ENCODE data around the gene CDC42BPB. TPM values are rescaled to one million over a fixed set of nuclear protein-coding genes. Genes with fewer than 3 reads are reported as not detected.

CDC42BPB gene
- total RNA-seq, 2 experiments from 2014 or later = 2.0 to 2.5 TPM

GRCh38 chr14:103023881-103024473 lies 33.4 kb downstream of the CDC42BPB start:
- no peaks in the 10 kb centered on the region for H3K4me1 Mint-ChIP-seq
- DNase-seq = no peak
- no peaks in the 10 kb centered on the region for H3K36me3 Mint-ChIP-seq
- H3K4me3 Mint-ChIP-seq = no peak overlapping the region
- H3K9me3 Mint-ChIP-seq = no peaks in the 10 kb centered on the region
- no peak overlapping the region for H3K27ac Mint-ChIP-seq
- peaks cover 17% of the 10 kb centered on the region for H3K27me3 Mint-ChIP-seq

GRCh38 chr14:103022685-103023044 lies 34.7 kb downstream of the CDC42BPB start:
- no peak for DNase-seq
- Mint-ChIP-seq H3K27ac (no peak overlapping the region), H3K9me3 (no peaks in the 10 kb centered on the region), H3K4me3 (no peak overlapping the region), H3K27me3 (peaks cover 17% of the 10 kb centered on the region), H3K36me3 (no peaks in the 10 kb centered on the region), H3K4me1 (no peaks in the 10 kb centered on the region)

DNA sequence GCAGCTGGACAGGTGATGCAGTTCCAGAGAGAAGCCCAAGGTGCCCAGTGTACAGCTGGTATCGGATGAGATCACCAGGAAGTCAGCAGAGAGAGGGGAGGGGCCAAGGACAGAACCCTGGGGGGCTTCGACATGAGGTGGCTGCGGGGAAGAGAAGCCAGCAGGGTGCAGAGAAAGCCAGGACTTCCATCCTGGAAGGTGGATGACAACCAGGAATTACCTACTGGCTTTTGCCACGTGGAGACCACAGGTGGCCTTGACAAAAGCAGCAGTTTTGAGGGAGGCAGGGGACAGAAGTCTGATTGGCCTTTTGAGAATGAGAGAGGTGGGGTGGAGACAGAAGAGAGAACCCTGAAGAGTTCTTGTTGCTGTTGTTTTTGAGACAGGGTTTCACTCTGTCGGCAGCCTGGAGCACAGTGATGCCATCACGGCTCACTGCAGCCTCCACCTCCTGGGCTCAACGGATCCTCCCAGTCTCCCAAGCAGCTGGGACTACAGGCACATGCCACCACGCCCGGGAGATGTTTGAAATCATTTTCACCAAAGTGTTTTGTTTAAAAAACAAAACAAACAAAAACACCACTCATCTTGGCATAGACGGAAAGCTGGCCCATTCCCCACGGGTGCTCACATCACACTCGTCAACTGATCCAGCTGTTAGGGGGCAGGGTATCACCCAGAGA lies 35.2 kb downstream of the CDC42BPB start:
- no peaks in the 10 kb centered on the region for H3K9me3 Mint-ChIP-seq
- H3K4me3 Mint-ChIP-seq = no peak overlapping the region
- no peak for DNase-seq
- no peaks in the 10 kb centered on the region for H3K36me3 Mint-ChIP-seq
- H3K27me3 Mint-ChIP-seq = peaks cover 17% of the 10 kb centered on the region
- no peaks in the 10 kb centered on the region for H3K4me1 Mint-ChIP-seq
- no peak overlapping the region for H3K27ac Mint-ChIP-seq

GRCh38 chr14:103021684-103022001 lies 35.7 kb downstream of the CDC42BPB start:
- H3K4me1 Mint-ChIP-seq = no peaks in the 10 kb centered on the region
- DNase-seq = no peak
- no peak overlapping the region for H3K27ac Mint-ChIP-seq
- no peak overlapping the region for H3K4me3 Mint-ChIP-seq
- no peaks in the 10 kb centered on the region for H3K9me3 Mint-ChIP-seq
- H3K36me3 Mint-ChIP-seq = no peaks in the 10 kb centered on the region
- H3K27me3 Mint-ChIP-seq = peaks cover 17% of the 10 kb centered on the region

DNA sequence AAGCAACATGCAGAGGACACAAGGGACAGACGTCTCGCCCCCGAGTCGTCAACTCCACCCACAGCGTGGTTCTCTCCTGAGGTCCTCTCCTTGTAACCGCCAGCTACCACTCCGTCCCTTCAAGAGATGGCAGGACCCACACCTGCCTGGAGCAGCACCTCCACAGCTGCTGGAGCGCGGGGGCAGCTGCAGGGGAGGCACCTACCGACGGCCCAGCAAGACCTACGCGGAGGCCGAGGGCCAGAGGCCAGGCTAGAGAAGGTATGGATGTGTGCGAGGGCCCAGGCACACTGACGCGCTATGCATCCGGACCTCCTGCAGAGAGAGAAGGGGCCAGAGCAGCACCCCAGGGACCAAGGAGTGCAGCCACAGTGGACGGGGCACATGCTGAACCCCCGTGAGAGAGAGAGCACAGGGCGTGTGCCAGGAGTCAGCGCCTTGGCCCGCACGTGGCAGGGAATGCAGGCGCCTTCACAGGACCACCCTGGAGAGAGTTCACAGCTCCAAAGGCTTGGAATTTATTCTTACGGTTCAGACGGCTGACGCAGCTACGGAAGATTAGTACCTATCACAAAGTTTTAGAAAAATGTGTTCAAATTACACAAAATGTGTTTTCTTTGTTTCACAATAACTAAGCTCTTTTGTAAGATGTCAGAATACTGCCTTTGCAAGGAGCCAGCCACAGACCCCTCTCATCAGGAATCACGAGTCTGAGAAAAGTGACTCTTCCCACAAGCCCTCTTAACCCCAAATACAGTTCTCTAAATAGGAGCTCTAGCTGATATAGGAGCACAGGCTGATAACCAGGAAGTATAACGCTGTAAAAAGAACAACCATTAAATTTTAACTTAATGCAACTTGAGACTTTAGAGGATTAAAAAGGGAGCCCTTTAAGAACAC lies 36.8 kb downstream of the CDC42BPB start:
- H3K4me3 Mint-ChIP-seq = no peak overlapping the region
- H3K36me3 Mint-ChIP-seq = no peaks in the 10 kb centered on the region
- H3K27ac Mint-ChIP-seq = no peak overlapping the region
- H3K27me3 Mint-ChIP-seq = peaks cover 10% of the 10 kb centered on the region
- H3K4me1 Mint-ChIP-seq = no peaks in the 10 kb centered on the region
- no peaks in the 10 kb centered on the region for H3K9me3 Mint-ChIP-seq
- DNase-seq = no peak

DNA sequence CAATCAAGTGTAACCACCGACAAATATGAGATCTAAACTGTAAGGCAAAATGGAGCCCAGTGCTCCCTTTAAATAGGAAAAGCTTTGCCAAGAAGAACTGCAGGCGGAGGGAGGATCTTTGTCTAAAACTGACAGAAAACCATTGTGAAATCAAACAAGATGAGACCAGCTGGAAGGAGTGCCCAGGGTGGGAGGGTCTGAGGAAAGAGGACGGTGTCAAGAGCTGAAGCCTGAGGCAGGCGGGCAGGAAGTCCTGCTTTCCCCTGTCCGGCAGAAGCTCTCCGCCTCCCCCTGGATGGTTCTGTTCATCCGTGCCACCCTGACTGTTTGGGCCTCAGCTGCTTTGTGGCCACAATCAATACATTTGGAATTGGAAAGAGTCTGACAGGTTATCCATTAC lies 37.5 kb downstream of the CDC42BPB start:
- Mint-ChIP-seq H3K36me3 (no peaks in the 10 kb centered on the region), H3K4me3 (no peak overlapping the region), H3K27ac (no peak overlapping the region), H3K4me1 (peaks cover 2% of the 10 kb centered on the region), H3K9me3 (no peaks in the 10 kb centered on the region), H3K27me3 (peaks cover 10% of the 10 kb centered on the region)
- no peak for DNase-seq

DNA sequence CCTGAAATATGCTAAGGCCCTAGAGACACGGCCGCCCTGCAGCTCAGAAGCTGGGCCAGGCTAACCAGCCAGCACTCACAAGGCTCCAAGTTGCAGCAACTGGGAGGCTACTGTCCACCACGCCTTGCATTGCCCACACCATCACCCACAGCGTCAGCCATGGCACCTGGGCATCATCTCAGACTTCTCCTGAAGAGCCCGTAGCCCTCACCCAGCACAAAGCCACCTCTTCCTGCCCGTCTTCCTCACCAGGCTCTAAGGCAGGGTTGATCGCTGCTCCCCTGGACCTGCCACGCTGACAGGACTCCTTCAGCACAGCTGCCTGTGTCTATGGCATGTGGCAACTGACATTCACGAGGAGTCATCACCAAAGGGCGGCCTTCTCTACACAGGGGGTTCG lies 38.1 kb downstream of the CDC42BPB start:
- Mint-ChIP-seq H3K4me1 (peaks cover 3% of the 10 kb centered on the region), H3K27ac (no peak overlapping the region), H3K36me3 (no peaks in the 10 kb centered on the region), H3K9me3 (no peaks in the 10 kb centered on the region), H3K27me3 (peaks cover 10% of the 10 kb centered on the region), H3K4me3 (no peak overlapping the region)
- DNase-seq = no peak

GRCh38 chr14:103016594-103016993 lies 40.8 kb downstream of the CDC42BPB start:
- Mint-ChIP-seq H3K27me3 (peaks cover 3% of the 10 kb centered on the region), H3K9me3 (no peaks in the 10 kb centered on the region), H3K27ac (no peak overlapping the region), H3K4me1 (peaks cover 3% of the 10 kb centered on the region), H3K4me3 (no peak overlapping the region), H3K36me3 (no peaks in the 10 kb centered on the region)
- DNase-seq = no peak

GRCh38 chr14:103016071-103016470 lies 41.3 kb downstream of the CDC42BPB start:
- DNase-seq = no peak
- Mint-ChIP-seq H3K4me3 (no peak overlapping the region), H3K9me3 (no peaks in the 10 kb centered on the region), H3K36me3 (no peaks in the 10 kb centered on the region), H3K27ac (no peak overlapping the region), H3K27me3 (no peaks in the 10 kb centered on the region), H3K4me1 (peaks cover 3% of the 10 kb centered on the region)

- Mint-ChIP-seq H3K9me3 (no peaks in the 10 kb centered on the region), H3K36me3 (no peaks in the 10 kb centered on the region), H3K4me1 (peaks cover 3% of the 10 kb centered on the region), H3K27me3 (no peaks in the 10 kb centered on the region), H3K4me3 (no peak overlapping the region), H3K27ac (no peak overlapping the region)
- no peak for DNase-seq
Observed at GRCh38 chr14:103015426-103015825, 41.9 kb downstream of the CDC42BPB start.

DNA sequence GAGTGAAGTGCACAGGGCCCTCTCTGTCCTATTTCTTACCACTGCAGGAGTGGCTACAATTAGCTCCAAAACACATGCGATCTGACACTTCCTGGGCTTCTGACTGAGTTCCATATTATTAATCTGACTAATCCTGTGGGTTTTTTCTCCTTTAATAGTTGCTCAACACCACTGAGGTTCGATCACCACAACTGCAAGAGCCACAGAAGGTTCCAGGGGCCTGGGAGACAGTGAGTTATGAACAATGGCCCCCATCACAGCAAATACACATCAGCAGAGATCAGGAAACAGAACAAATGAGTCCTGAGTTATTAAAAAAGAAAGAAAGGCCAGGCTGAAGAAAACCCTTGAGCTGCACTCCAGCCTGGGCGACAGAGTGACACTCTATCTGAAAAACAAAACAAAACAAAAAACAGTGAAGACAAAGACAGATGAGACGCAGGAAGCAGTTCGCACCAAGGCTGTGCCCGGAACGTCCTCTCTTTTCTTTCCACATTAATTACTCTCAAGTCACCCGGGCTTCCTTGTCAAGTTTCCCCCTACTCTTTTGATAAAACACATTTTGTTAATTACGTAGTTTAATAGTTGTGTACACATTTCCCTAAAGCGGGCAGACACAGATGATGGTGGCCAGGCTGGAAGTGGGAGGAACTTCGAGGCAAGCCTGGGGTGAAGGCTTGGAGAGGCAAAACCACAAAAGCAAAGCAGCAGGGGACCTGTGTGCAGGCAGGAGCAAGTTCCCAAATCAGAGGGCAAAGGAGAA lies 42.7 kb downstream of the CDC42BPB start:
- peaks cover 3% of the 10 kb centered on the region for H3K4me1 Mint-ChIP-seq
- no peaks in the 10 kb centered on the region for H3K27me3 Mint-ChIP-seq
- H3K9me3 Mint-ChIP-seq = no peaks in the 10 kb centered on the region
- no peaks in the 10 kb centered on the region for H3K36me3 Mint-ChIP-seq
- no peak for DNase-seq
- no peak overlapping the region for H3K27ac Mint-ChIP-seq
- H3K4me3 Mint-ChIP-seq = no peak overlapping the region

- Mint-ChIP-seq H3K4me3 (no peak overlapping the region), H3K4me1 (peaks cover 3% of the 10 kb centered on the region), H3K36me3 (no peaks in the 10 kb centered on the region), H3K9me3 (no peaks in the 10 kb centered on the region), H3K27me3 (no peaks in the 10 kb centered on the region), H3K27ac (no peak overlapping the region)
- no peak for DNase-seq
Observed at GRCh38 chr14:103013028-103013427, 44.3 kb downstream of the CDC42BPB start.

DNA sequence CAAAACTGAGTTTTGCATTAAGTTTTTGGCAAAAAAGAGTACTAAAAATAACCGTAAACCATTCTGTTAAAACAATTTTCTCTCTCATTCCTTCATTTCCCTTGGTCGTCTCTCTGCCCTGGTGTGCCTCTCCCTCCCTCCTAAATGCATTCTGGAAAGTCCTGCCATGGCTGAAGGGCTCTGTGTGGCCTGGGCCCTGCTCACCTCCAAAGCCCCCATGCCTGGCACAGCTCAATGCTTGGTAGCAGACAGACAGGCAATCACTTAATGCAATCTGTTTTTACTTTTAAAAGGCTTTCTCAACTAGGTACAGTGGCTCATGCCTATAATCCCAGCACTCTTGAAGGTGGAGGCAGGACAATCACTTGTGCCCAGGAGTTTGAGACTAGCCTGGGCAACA lies 47.8 kb downstream of the CDC42BPB start:
- H3K27me3 Mint-ChIP-seq = no peaks in the 10 kb centered on the region
- no peak overlapping the region for H3K27ac Mint-ChIP-seq
- no peaks in the 10 kb centered on the region for H3K9me3 Mint-ChIP-seq
- H3K4me3 Mint-ChIP-seq = no peak overlapping the region
- H3K36me3 Mint-ChIP-seq = no peaks in the 10 kb centered on the region
- H3K4me1 Mint-ChIP-seq = no peaks in the 10 kb centered on the region
- DNase-seq = no peak

DNA sequence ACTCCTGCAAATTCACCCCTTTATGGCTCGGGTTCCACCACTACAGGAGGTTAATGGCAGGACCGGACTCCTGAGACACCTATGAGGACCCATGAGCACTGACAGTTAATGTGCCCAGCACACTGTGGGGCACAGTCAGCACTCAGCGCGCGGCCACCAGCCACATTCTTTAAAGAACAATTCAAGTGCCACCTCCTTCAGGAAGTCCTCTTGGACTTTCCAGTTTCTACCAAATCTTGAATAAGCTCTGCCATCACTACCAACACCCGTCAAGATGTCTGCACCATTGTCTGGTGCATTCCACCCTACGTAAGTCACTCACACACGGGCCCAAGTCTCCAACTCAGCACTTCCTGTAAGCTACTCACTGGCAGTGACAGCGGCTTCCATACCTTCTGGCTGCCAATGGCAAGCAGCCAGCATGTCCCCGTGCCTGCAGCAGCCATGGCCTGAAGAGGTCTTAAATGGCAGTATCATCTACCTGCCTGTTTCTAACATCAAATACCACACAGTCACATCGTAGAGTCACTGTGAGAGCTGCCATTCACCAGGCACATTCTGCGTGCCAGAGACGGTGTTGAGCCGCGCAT lies 48.5 kb downstream of the CDC42BPB start:
- H3K4me3 Mint-ChIP-seq = no peak overlapping the region
- no peak overlapping the region for H3K27ac Mint-ChIP-seq
- no peaks in the 10 kb centered on the region for H3K27me3 Mint-ChIP-seq
- no peaks in the 10 kb centered on the region for H3K4me1 Mint-ChIP-seq
- no peaks in the 10 kb centered on the region for H3K9me3 Mint-ChIP-seq
- no peak for DNase-seq
- H3K36me3 Mint-ChIP-seq = no peaks in the 10 kb centered on the region

GRCh38 chr14:103008126-103008525 lies 49.2 kb downstream of the CDC42BPB start:
- Mint-ChIP-seq H3K36me3 (no peaks in the 10 kb centered on the region), H3K27me3 (no peaks in the 10 kb centered on the region), H3K9me3 (no peaks in the 10 kb centered on the region), H3K27ac (no peak overlapping the region), H3K4me1 (no peaks in the 10 kb centered on the region), H3K4me3 (no peak overlapping the region)
- DNase-seq = no peak
